GM23338 (cell line): ENCODE measurements around the gene MAGI3. TPM values are rescaled to one million over a fixed set of nuclear protein-coding genes. Genes with fewer than 3 reads are reported as not detected.

Experiments
- ATAC-seq: fragments of 200-7000 bp; cut with Tn5 transposase; 3 replicates; pipeline ENCODE4 v1.9.1; 2020
- DNase-seq: peaks from one replicate; pipeline ENCODE4 v3.0.0-alpha.2; 2015; ENCODE audit warnings: low spot score
- H2AFZ ChIP-seq: fragments of 200-600 bp; sonication (generic); 2 replicates; pipeline ENCODE4 v1.8.0; 2016; ENCODE audit warnings: antibody characterized with exemption, mild to moderate bottlenecking, moderate library complexity
- H3F3A ChIP-seq: fragments of 200-600 bp; sonication (generic); replicated peaks from 2 replicates; pipeline ENCODE4 v1.8.0; 2017; ENCODE audit warnings: antibody characterized with exemption, mixed run types, low read depth
- H3K27ac ChIP-seq: fragments of 200-600 bp; sonication (generic); 2 replicates; pipeline ENCODE4 v1.6.1; 2016; ENCODE audit warnings: low read depth
- H3K27me3 ChIP-seq: fragments of 200-600 bp; sonication (generic); 2 replicates; pipeline ENCODE4 v1.8.0; 2016; ENCODE audit warnings: mild to moderate bottlenecking, mixed run types, moderate library complexity; ENCODE audit not compliant: insufficient read depth
- H3K36me3 ChIP-seq: fragments of 200-600 bp; sonication (generic); 2 replicates; pipeline ENCODE4 v1.8.0; 2016; ENCODE audit warnings: mild to moderate bottlenecking; ENCODE audit not compliant: insufficient read depth
- H3K4me1 ChIP-seq: fragments of 200-600 bp; sonication (generic); 2 replicates; pipeline ENCODE4 v1.8.0; 2016; ENCODE audit warnings: mild to moderate bottlenecking, moderate library complexity; ENCODE audit not compliant: insufficient read depth
- H3K4me2 ChIP-seq: fragments of 200-600 bp; sonication (generic); 2 replicates; pipeline ENCODE4 v1.7.1; 2017; ENCODE audit warnings: mixed run types
- H3K4me3 ChIP-seq: fragments of 200-600 bp; sonication (generic); 2 replicates; pipeline ENCODE4 v1.6.1; 2016; ENCODE audit warnings: mixed run types
- H3K79me2 ChIP-seq: fragments of 200-600 bp; sonication (generic); replicated peaks from 2 replicates; pipeline ENCODE4 v1.8.0; 2017; ENCODE audit warnings: mild to moderate bottlenecking; ENCODE audit not compliant: insufficient read depth
- H3K9me2 ChIP-seq: fragments of 200-600 bp; sonication (generic); 2 replicates; pipeline ENCODE4 v1.8.0; 2017; ENCODE audit not compliant: insufficient read depth
- H4K20me1 ChIP-seq: fragments of 200-600 bp; sonication (generic); replicated peaks from 2 replicates; pipeline ENCODE4 v1.8.0; 2017; ENCODE audit warnings: mild to moderate bottlenecking; ENCODE audit not compliant: insufficient read depth
- H3K27ac Mint-ChIP-seq: 2 replicates; pipeline ENCODE4 v1.8.0; 2020; ENCODE audit warnings: inconsistent platforms, mild to moderate bottlenecking, moderate library complexity, mixed read lengths
- H3K27me3 Mint-ChIP-seq: 3 replicates; pipeline ENCODE4 v1.8.0; 2022; ENCODE audit warnings: low read depth, mild to moderate bottlenecking, moderate library complexity, mixed read lengths, inconsistent platforms; ENCODE audit not compliant: insufficient read depth, poor library complexity
- H3K36me3 Mint-ChIP-seq: 3 replicates; pipeline ENCODE4 v1.8.0; 2021; ENCODE audit warnings: low read depth, mild to moderate bottlenecking, inconsistent platforms, moderate library complexity, mixed read lengths
- H3K4me1 Mint-ChIP-seq: 3 replicates; pipeline ENCODE4 v1.8.0; 2020; ENCODE audit warnings: mild to moderate bottlenecking, inconsistent platforms, mixed read lengths
- H3K4me3 Mint-ChIP-seq: 3 replicates; pipeline ENCODE4 v1.8.0; 2021; ENCODE audit warnings: moderate library complexity, mild to moderate bottlenecking, inconsistent platforms, mixed read lengths
- H3K9me3 Mint-ChIP-seq: 3 replicates; pipeline ENCODE4 v1.8.0; 2020; ENCODE audit warnings: moderate library complexity, mild to moderate bottlenecking, inconsistent platforms, mixed read lengths
- CREB1 ChIP-seq: fragments of 250-450 bp; sonication (Bioruptor Pico); IDR thresholded peaks from 2 replicates; pipeline ENCODE4 v1.5.0; 2020; ENCODE audit warnings: low read depth, mild to moderate bottlenecking, moderate library complexity
- EZH2 ChIP-seq: fragments of 200-600 bp; sonication (generic); IDR thresholded peaks from one replicate; pipeline ENCODE4 v1.8.0; 2017; ENCODE audit warnings: antibody characterized with exemption, mild to moderate bottlenecking, low read depth; ENCODE audit not compliant: unreplicated experiment
- JUNB ChIP-seq: IDR thresholded peaks from one replicate; pipeline ENCODE4 v1.6.1; 2016; ENCODE audit warnings: antibody characterized with exemption; ENCODE audit not compliant: unreplicated experiment
- NANOG ChIP-seq: IDR thresholded peaks from 2 replicates; pipeline ENCODE4 v1.6.1; 2016; ENCODE audit warnings: antibody characterized with exemption, borderline replicate concordance
- POLR2AphosphoS5 ChIP-seq: IDR thresholded peaks from 2 replicates; pipeline ENCODE4 v1.6.1; 2016; ENCODE audit warnings: antibody characterized with exemption, low read depth
- STAT1 ChIP-seq: IDR thresholded peaks from one replicate; pipeline ENCODE4 v1.6.1; 2016; ENCODE audit warnings: antibody characterized with exemption; ENCODE audit not compliant: unreplicated experiment
- ZNF114 ChIP-seq: fragments of 250-450 bp; sonication (Bioruptor Pico); IDR thresholded peaks from 2 replicates; pipeline ENCODE4 v1.5.0; 2020; ENCODE audit warnings: mild to moderate bottlenecking, moderate library complexity
- ZNF331 ChIP-seq: fragments of 250-450 bp; sonication (Bioruptor Pico); IDR thresholded peaks from 2 replicates; pipeline ENCODE4 v1.5.0; 2020; ENCODE audit warnings: low read depth, mild to moderate bottlenecking, moderate library complexity
- polyA plus RNA-seq: library from polyadenylated mRNA; unstranded; fragments of >200 nt; fragmentation: Nextera tagmentation; extraction: Ambion mirVana; gene quantifications from 2 replicates; pipeline ENCODE4 v1.2.1, GENCODE V29; 2016
- total RNA-seq: library from RNA; depleted of rRNA; stranded (reverse); fragments of >200 nt; shearing (Covaris generic); gene quantifications from 2 replicates; pipeline ENCODE4 v1.2.3, GENCODE V29; 2014
- TF ChIP-seq, protein P1 (sequence below): IDR thresholded peaks from 2 replicates; pipeline ENCODE4 v1.6.1; 2016; ENCODE audit warnings: antibody characterized with exemption
- TF ChIP-seq, protein P2 (sequence below): IDR thresholded peaks from one replicate; pipeline ENCODE4 v1.6.1; 2018; ENCODE audit warnings: antibody characterized with exemption; ENCODE audit not compliant: unreplicated experiment
- TF ChIP-seq, protein P3 (sequence below): fragments of 250-450 bp; sonication (Bioruptor Pico); IDR thresholded peaks from 2 replicates; pipeline ENCODE4 v1.5.0; 2020; ENCODE audit warnings: mild to moderate bottlenecking, moderate library complexity

MAGI3 gene
- total and polyA plus RNA-seq, 2 experiments from 2014 or later = 3.9 to 10.0 TPM

DNA sequence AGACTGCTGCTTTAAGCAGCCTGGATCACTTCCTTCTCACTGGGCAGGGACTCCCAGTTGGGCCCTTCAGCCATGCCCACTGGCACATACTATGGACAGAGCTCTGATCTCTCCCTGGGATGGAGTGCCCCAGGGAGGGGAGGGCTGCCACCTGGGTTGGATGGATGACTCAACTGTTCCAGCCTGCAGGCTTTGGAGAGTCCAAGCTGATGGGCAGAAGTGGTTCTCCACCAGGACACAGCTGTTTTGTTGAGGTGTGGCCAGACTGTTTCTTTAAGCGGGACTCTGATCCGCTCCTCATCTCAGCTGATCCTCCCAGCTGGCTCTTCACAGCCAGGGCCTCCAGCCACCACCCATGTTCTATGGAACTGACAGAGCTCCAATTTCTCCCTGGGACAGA lies 166.9 kb downstream of the MAGI3 start:
- H3K4me1 Mint-ChIP-seq = no peaks in the 10 kb centered on the region
- H3K36me3 Mint-ChIP-seq = peaks cover 17% of the 10 kb centered on the region; the same call in 2 of the 3 replicates
- Histone ChIP-seq H3K79me2 (no peaks in the 10 kb centered on the region), H3K4me2 (no peak overlapping the region), H3K4me1 (no peaks in the 10 kb centered on the region), H3K4me3 (no peak overlapping the region), H3K36me3 (no peaks in the 10 kb centered on the region), H3K27me3 (no peaks in the 10 kb centered on the region), H4K20me1 (no peaks in the 10 kb centered on the region), H3F3A (no peaks in the 10 kb centered on the region), H3K9me2 (no peaks in the 10 kb centered on the region), H2AFZ (no peak overlapping the region), H3K27ac (no peak overlapping the region)
- no peak for ATAC-seq
- H3K27me3 Mint-ChIP-seq = no peaks in the 10 kb centered on the region
- H3K9me3 Mint-ChIP-seq = no peaks in the 10 kb centered on the region; the same call in 2 of the 3 replicates
- no peak overlapping the region for H3K4me3 Mint-ChIP-seq
- no peak overlapping the region for H3K27ac Mint-ChIP-seq
- no peak for DNase-seq
- TF ChIP-seq NANOG (no peak), EZH2 (no peak), CREB1 (no peak), ZNF331 (CRISPR knock-in tag) (no peak), ZNF114 (CRISPR knock-in tag) (no peak), STAT1 (no peak), JUNB (no peak), POLR2AphosphoS5 (no peak)
- TF ChIP-seq, protein P1, sequence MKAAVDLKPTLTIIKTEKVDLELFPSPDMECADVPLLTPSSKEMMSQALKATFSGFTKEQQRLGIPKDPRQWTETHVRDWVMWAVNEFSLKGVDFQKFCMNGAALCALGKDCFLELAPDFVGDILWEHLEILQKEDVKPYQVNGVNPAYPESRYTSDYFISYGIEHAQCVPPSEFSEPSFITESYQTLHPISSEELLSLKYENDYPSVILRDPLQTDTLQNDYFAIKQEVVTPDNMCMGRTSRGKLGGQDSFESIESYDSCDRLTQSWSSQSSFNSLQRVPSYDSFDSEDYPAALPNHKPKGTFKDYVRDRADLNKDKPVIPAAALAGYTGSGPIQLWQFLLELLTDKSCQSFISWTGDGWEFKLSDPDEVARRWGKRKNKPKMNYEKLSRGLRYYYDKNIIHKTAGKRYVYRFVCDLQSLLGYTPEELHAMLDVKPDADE = no peak
- TF ChIP-seq, protein P2, sequence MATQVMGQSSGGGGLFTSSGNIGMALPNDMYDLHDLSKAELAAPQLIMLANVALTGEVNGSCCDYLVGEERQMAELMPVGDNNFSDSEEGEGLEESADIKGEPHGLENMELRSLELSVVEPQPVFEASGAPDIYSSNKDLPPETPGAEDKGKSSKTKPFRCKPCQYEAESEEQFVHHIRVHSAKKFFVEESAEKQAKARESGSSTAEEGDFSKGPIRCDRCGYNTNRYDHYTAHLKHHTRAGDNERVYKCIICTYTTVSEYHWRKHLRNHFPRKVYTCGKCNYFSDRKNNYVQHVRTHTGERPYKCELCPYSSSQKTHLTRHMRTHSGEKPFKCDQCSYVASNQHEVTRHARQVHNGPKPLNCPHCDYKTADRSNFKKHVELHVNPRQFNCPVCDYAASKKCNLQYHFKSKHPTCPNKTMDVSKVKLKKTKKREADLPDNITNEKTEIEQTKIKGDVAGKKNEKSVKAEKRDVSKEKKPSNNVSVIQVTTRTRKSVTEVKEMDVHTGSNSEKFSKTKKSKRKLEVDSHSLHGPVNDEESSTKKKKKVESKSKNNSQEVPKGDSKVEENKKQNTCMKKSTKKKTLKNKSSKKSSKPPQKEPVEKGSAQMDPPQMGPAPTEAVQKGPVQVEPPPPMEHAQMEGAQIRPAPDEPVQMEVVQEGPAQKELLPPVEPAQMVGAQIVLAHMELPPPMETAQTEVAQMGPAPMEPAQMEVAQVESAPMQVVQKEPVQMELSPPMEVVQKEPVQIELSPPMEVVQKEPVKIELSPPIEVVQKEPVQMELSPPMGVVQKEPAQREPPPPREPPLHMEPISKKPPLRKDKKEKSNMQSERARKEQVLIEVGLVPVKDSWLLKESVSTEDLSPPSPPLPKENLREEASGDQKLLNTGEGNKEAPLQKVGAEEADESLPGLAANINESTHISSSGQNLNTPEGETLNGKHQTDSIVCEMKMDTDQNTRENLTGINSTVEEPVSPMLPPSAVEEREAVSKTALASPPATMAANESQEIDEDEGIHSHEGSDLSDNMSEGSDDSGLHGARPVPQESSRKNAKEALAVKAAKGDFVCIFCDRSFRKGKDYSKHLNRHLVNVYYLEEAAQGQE = no peak
- TF ChIP-seq, protein P3, sequence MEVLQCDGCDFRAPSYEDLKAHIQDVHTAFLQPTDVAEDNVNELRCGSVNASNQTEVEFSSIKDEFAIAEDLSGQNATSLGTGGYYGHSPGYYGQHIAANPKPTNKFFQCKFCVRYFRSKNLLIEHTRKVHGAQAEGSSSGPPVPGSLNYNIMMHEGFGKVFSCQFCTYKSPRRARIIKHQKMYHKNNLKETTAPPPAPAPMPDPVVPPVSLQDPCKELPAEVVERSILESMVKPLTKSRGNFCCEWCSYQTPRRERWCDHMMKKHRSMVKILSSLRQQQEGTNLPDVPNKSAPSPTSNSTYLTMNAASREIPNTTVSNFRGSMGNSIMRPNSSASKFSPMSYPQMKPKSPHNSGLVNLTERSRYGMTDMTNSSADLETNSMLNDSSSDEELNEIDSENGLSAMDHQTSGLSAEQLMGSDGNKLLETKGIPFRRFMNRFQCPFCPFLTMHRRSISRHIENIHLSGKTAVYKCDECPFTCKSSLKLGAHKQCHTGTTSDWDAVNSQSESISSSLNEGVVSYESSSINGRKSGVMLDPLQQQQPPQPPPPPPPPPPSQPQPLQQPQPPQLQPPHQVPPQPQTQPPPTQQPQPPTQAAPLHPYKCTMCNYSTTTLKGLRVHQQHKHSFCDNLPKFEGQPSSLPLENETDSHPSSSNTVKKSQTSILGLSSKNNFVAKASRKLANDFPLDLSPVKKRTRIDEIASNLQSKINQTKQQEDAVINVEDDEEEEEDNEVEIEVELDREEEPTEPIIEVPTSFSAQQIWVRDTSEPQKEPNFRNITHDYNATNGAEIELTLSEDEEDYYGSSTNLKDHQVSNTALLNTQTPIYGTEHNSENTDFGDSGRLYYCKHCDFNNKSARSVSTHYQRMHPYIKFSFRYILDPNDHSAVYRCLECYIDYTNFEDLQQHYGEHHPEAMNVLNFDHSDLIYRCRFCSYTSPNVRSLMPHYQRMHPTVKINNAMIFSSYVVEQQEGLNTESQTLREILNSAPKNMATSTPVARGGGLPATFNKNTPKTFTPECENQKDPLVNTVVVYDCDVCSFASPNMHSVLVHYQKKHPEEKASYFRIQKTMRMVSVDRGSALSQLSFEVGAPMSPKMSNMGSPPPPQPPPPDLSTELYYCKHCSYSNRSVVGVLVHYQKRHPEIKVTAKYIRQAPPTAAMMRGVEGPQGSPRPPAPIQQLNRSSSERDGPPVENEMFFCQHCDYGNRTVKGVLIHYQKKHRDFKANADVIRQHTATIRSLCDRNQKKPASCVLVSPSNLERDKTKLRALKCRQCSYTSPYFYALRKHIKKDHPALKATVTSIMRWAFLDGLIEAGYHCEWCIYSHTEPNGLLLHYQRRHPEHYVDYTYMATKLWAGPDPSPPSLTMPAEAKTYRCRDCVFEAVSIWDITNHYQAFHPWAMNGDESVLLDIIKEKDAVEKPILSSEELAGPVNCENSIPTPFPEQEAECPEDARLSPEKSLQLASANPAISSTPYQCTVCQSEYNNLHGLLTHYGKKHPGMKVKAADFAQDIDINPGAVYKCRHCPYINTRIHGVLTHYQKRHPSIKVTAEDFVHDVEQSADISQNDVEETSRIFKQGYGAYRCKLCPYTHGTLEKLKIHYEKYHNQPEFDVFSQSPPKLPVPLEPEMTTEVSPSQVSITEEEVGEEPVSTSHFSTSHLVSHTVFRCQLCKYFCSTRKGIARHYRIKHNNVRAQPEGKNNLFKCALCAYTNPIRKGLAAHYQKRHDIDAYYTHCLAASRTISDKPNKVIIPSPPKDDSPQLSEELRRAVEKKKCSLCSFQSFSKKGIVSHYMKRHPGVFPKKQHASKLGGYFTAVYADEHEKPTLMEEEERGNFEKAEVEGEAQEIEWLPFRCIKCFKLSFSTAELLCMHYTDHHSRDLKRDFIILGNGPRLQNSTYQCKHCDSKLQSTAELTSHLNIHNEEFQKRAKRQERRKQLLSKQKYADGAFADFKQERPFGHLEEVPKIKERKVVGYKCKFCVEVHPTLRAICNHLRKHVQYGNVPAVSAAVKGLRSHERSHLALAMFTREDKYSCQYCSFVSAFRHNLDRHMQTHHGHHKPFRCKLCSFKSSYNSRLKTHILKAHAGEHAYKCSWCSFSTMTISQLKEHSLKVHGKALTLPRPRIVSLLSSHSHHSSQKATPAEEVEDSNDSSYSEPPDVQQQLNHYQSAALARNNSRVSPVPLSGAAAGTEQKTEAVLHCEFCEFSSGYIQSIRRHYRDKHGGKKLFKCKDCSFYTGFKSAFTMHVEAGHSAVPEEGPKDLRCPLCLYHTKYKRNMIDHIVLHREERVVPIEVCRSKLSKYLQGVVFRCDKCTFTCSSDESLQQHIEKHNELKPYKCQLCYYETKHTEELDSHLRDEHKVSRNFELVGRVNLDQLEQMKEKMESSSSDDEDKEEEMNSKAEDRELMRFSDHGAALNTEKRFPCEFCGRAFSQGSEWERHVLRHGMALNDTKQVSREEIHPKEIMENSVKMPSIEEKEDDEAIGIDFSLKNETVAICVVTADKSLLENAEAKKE (CRISPR knock-in tag) = no peak
